ENCODE measurements around the gene AMTN.
"Not testable (repeated sequence)": the region's sequence is repeated elsewhere in the genome, so short reads cannot be mapped to it uniquely, and the experiment has no call there.

DNA sequence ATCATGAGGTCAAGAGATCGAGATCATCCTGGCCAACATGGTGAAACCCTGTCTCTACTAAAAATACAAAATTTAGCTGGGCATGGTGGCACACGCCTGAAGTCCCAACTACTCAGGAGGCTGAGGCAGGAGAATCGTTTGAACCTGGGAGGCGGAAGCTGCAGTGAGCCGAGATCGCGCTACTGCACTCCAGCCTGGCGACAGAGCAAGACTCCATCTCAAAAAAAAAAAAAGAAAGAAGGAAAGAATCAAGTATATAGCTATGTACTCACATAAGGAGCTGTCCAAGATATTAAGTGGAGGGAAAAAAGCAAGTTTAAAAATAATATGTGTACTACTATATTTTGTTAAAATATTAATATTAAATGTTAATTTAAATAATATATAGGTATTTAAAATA lies 16.5 kb upstream of the AMTN start:
- TF ChIP-seq, protein P1, sequence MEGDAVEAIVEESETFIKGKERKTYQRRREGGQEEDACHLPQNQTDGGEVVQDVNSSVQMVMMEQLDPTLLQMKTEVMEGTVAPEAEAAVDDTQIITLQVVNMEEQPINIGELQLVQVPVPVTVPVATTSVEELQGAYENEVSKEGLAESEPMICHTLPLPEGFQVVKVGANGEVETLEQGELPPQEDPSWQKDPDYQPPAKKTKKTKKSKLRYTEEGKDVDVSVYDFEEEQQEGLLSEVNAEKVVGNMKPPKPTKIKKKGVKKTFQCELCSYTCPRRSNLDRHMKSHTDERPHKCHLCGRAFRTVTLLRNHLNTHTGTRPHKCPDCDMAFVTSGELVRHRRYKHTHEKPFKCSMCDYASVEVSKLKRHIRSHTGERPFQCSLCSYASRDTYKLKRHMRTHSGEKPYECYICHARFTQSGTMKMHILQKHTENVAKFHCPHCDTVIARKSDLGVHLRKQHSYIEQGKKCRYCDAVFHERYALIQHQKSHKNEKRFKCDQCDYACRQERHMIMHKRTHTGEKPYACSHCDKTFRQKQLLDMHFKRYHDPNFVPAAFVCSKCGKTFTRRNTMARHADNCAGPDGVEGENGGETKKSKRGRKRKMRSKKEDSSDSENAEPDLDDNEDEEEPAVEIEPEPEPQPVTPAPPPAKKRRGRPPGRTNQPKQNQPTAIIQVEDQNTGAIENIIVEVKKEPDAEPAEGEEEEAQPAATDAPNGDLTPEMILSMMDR (conservative IDR thresholded peaks at IDR 0.05; ENCODE audit: low read depth, low read length), result not testable (repeated sequence)
- TF ChIP-seq EZH2 (IDR thresholded peaks at IDR 0.05; ENCODE audit: low read length, unreplicated experiment); EZH2phosphoT487 (IDR thresholded peaks at IDR 0.05; ENCODE audit: borderline replicate concordance, low read length): not testable (repeated sequence)
